Neural progenitor cell (in vitro differentiated cells): Measurements from ENCODE around the gene NFE2L2. TPM values are rescaled to one million over a fixed set of nuclear protein-coding genes. Genes with fewer than 3 reads are reported as not detected.
"Not testable (repeated sequence)": the region's sequence is repeated elsewhere in the genome, so short reads cannot be mapped to it uniquely, and the experiment has no call there.

Experiments used
- DNase-seq: peaks from one replicate; pipeline ENCODE4 v3.0.0-alpha.2; 2016; ENCODE audit warnings: low spot score
- H2AFZ ChIP-seq: fragments of 200-600 bp; sonication (generic); replicated peaks from 2 replicates; pipeline ENCODE4 v1.6.1; 2016; ENCODE audit warnings: antibody characterized with exemption
- H3F3A ChIP-seq: fragments of 200-600 bp; sonication (generic); 2 replicates; pipeline ENCODE4 v1.6.1; 2016; ENCODE audit warnings: antibody characterized with exemption, low read depth
- H3K27ac ChIP-seq: fragments of 200-600 bp; sonication (generic); 2 replicates; pipeline ENCODE4 v1.5.1; 2016; ENCODE audit warnings: mild to moderate bottlenecking
- H3K27me3 ChIP-seq: fragments of 200-600 bp; sonication (generic); 2 replicates; pipeline ENCODE4 v1.6.1; 2016; ENCODE audit warnings: mild to moderate bottlenecking, moderate library complexity
- H3K36me3 ChIP-seq: fragments of 200-600 bp; sonication (generic); 2 replicates; pipeline ENCODE4 v1.5.1; 2016
- H3K4me1 ChIP-seq: fragments of 200-600 bp; sonication (generic); 2 replicates; pipeline ENCODE4 v1.6.1; 2016; ENCODE audit warnings: mixed run types
- H3K4me2 ChIP-seq: fragments of 200-600 bp; sonication (generic); 2 replicates; pipeline ENCODE4 v1.6.1; 2016
- H3K4me3 ChIP-seq: fragments of 200-600 bp; sonication (generic); 2 replicates; pipeline ENCODE4 v1.5.1; 2016
- H3K79me2 ChIP-seq: fragments of 200-600 bp; sonication (generic); 2 replicates; pipeline ENCODE4 v1.6.1; 2016; ENCODE audit warnings: low read depth
- H3K9ac ChIP-seq: fragments of 200-600 bp; sonication (generic); 2 replicates; pipeline ENCODE4 v1.6.1; 2016
- H3K9me3 ChIP-seq: fragments of 200-600 bp; sonication (generic); 2 replicates; pipeline ENCODE4 v1.5.1; 2016; ENCODE audit warnings: low read depth
- H4K20me1 ChIP-seq: fragments of 200-600 bp; sonication (generic); 2 replicates; pipeline ENCODE4 v1.6.1; 2016; ENCODE audit warnings: low read depth
- H3K27ac Mint-ChIP-seq: 3 replicates; pipeline ENCODE4 v1.8.0; 2021; ENCODE audit warnings: mixed read lengths
- H3K27me3 Mint-ChIP-seq: 2 replicates; pipeline ENCODE4 v1.8.0; 2022; ENCODE audit warnings: low read depth, mild to moderate bottlenecking, inconsistent platforms, moderate library complexity, mixed read lengths; ENCODE audit not compliant: insufficient read depth
- H3K36me3 Mint-ChIP-seq: 3 replicates; pipeline ENCODE4 v1.8.0; 2021; ENCODE audit warnings: mixed read lengths
- H3K4me1 Mint-ChIP-seq: 3 replicates; pipeline ENCODE4 v1.8.0; 2021; ENCODE audit warnings: mixed read lengths
- H3K4me3 Mint-ChIP-seq: 3 replicates; pipeline ENCODE4 v1.8.0; 2021; ENCODE audit warnings: mild to moderate bottlenecking, moderate library complexity, mixed read lengths
- H3K9me3 Mint-ChIP-seq: 3 replicates; pipeline ENCODE4 v1.8.0; 2020; ENCODE audit warnings: mixed read lengths
- EZH2 ChIP-seq: fragments of 200-600 bp; sonication (generic); IDR thresholded peaks from 2 replicates; pipeline ENCODE4 v1.6.1; 2017; ENCODE audit warnings: antibody characterized with exemption, mild to moderate bottlenecking, moderate library complexity
- EZH2phosphoT487 ChIP-seq: fragments of 200-600 bp; sonication (generic); IDR thresholded peaks from 2 replicates; pipeline ENCODE4 v1.6.1; 2017; ENCODE audit warnings: antibody characterized with exemption
- total RNA-seq: library from RNA; depleted of rRNA; stranded (reverse); fragments of >200 nt; gene quantifications from 2 replicates; pipeline ENCODE4 v1.2.3, GENCODE V29; 2015; ENCODE audit warnings: low replicate concordance
- TF ChIP-seq, protein P1 (sequence below): fragments of 200-600 bp; sonication (generic); IDR thresholded peaks from 2 replicates; pipeline ENCODE4 v1.5.1; 2017; ENCODE audit warnings: antibody characterized with exemption, mild to moderate bottlenecking

Gene NFE2L2
- total RNA-seq, 1 donor from 2014 or later: 17.7 TPM

DNA sequence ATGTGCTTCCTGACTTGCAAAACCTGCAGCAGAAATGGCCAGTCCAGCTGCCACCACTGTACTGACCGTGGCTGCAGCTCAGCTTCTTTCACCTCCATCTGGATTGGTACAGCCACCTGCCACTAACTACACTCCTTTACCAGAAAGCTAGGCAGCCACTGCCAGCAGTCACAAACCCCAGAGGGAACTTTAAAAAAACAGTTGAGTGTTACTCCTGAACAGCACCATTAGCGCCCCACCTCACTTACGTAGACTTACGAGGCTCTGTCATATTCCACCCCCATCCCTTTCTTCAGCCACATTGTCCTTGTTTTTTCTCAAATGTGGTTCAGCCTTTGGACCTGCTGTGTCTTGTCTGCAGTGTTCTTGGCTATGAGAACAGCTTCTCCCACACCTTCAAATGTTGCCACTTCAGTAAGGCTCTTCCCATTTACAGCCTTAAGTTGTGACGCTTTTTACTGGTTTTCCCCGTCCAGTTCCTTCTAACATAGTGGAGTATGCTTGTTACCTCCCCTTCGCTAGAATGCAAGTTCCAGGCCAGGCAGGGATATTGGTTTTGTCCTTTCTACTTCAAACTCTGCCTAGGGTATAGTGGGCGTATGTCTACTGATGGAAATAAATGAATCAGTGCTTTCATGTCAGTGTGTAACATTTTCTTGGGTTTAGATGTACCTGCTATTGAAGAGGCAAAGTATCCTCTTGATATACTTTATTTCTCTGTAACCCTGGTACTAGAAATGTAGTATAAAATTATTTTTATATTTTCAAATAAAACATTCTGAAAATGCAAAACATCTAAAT is 34.9 kb downstream of the NFE2L2 start:
- H3K79me2 ChIP-seq: no peaks in the 10 kb centered on the region
- H3K27me3 Mint-ChIP-seq: no peaks in the 10 kb centered on the region
- H3K4me1 Mint-ChIP-seq: no peaks in the 10 kb centered on the region
- H3K4me1 ChIP-seq: no peaks in the 10 kb centered on the region
- no peak overlapping the region for H3K4me2 ChIP-seq
- peaks cover 56% of the 10 kb centered on the region for H3F3A ChIP-seq
- no peak overlapping the region for H3K9ac ChIP-seq
- peaks cover 30% of the 10 kb centered on the region for H3K36me3 Mint-ChIP-seq
- H2AFZ ChIP-seq: no peak overlapping the region
- H3K27ac ChIP-seq: peak overlapping the region; percentile 44
- H4K20me1 ChIP-seq: peaks cover 16% of the 10 kb centered on the region
- TF ChIP-seq, protein P1, sequence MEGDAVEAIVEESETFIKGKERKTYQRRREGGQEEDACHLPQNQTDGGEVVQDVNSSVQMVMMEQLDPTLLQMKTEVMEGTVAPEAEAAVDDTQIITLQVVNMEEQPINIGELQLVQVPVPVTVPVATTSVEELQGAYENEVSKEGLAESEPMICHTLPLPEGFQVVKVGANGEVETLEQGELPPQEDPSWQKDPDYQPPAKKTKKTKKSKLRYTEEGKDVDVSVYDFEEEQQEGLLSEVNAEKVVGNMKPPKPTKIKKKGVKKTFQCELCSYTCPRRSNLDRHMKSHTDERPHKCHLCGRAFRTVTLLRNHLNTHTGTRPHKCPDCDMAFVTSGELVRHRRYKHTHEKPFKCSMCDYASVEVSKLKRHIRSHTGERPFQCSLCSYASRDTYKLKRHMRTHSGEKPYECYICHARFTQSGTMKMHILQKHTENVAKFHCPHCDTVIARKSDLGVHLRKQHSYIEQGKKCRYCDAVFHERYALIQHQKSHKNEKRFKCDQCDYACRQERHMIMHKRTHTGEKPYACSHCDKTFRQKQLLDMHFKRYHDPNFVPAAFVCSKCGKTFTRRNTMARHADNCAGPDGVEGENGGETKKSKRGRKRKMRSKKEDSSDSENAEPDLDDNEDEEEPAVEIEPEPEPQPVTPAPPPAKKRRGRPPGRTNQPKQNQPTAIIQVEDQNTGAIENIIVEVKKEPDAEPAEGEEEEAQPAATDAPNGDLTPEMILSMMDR: no peak
- TF ChIP-seq EZH2 (no peak), EZH2phosphoT487 (no peak)
- H3K27me3 ChIP-seq: no peaks in the 10 kb centered on the region
- H3K9me3 ChIP-seq: no peaks in the 10 kb centered on the region
- H3K4me3 Mint-ChIP-seq: no peak overlapping the region
- no peaks in the 10 kb centered on the region for H3K9me3 Mint-ChIP-seq
- no peak overlapping the region for H3K4me3 ChIP-seq
- peaks cover 5% of the 10 kb centered on the region for H3K36me3 ChIP-seq
- H3K27ac Mint-ChIP-seq: no peak overlapping the region
- no peak for DNase-seq

DNA sequence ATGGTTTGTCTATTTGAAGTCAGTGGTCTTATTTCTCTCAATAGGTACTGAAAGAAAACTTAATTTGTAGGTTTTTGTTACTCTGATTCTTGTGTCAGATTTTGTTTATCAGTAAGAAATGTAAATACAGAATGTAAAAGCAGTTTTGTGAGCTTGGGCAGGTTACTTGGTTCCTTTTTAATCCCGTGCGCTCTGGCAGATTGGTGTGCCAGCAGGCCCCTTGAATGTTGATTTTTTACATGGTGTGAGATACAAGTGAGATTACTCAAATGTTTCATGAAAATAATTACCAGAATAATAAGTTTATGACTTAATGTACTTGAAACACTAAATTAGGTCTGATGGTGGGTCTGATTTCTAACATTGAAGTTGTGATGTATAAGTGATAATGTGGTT is 38.6 kb downstream of the NFE2L2 start:
- Mint-ChIP-seq H3K4me1 (no peaks in the 10 kb centered on the region), H3K4me3 (no peak overlapping the region), H3K27ac (no peak overlapping the region), H3K9me3 (no peaks in the 10 kb centered on the region), H3K27me3 (peaks cover 2% of the 10 kb centered on the region), H3K36me3 (peaks cover 33% of the 10 kb centered on the region)
- DNase-seq: no peak
- no peak overlapping the region for H3K27ac ChIP-seq
- no peak overlapping the region for H2AFZ ChIP-seq
- no peaks in the 10 kb centered on the region for H3K79me2 ChIP-seq
- H3F3A ChIP-seq: peaks cover 89% of the 10 kb centered on the region
- H3K4me3 ChIP-seq: no peak overlapping the region
- H3K36me3 ChIP-seq: peaks cover 10% of the 10 kb centered on the region
- no peak overlapping the region for H3K4me2 ChIP-seq
- no peak overlapping the region for H3K9ac ChIP-seq
- H3K4me1 ChIP-seq: no peaks in the 10 kb centered on the region
- no peaks in the 10 kb centered on the region for H3K9me3 ChIP-seq
- H3K27me3 ChIP-seq: no peaks in the 10 kb centered on the region
- TF ChIP-seq EZH2phosphoT487 (no peak), EZH2 (no peak)
- TF ChIP-seq, protein P1: no peak
- H4K20me1 ChIP-seq: peaks cover 15% of the 10 kb centered on the region

DNA sequence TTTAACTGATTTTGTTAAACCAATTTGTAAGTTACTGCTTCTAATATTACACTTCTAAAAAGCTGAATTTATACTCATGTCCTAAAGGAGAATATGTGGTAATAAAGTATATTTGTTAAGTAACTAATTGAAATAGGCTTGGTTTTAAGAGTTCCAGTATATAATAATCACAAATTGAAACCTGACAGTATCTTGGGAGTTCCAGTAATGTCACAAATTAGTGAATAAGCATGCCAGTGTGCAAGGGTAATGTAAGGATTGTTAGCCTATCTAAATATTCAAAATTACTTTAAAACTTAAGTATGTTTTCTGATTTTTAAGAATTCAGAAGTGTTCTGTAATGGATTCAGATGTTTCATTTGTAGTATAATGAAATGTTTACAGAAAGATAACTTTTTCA is 41.1 kb downstream of the NFE2L2 start:
- H3K27me3 ChIP-seq, H3K9me3 ChIP-seq, H3K27ac Mint-ChIP-seq, H3K27me3 Mint-ChIP-seq, H3K4me1 ChIP-seq, H3K9ac ChIP-seq, H3K9me3 Mint-ChIP-seq, H3K4me1 Mint-ChIP-seq, H3K4me3 Mint-ChIP-seq, H3K27ac ChIP-seq, H3K4me3 ChIP-seq, DNase-seq, H2AFZ ChIP-seq, H3K4me2 ChIP-seq: not testable (repeated sequence)
- Histone ChIP-seq H4K20me1 (peaks cover 29% of the 10 kb centered on the region), H3F3A (peaks cover 82% of the 10 kb centered on the region), H3K36me3 (peaks cover 32% of the 10 kb centered on the region), H3K79me2 (peaks cover 21% of the 10 kb centered on the region)
- peaks cover 36% of the 10 kb centered on the region for H3K36me3 Mint-ChIP-seq

DNA sequence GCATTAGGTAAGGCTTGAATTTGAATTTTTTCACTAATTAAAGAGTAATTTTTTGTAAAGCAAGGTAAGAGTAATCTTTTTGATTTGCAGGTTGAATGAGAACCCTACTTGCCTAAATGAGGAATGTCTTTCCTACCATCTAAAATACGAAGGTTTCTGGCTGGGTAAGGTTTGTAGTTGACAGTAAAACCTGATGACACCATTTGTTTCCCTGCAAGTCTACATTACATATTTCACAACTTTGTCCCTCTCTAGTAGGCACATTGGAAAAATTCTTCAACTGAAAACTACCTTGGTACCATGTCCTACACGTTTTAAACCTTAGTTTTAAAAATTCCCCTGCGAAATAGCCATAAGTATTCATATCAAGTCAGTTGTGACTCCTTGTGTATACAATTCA is 42.6 kb downstream of the NFE2L2 start:
- DNase-seq: no peak
- H4K20me1 ChIP-seq: peaks cover 44% of the 10 kb centered on the region
- H3F3A ChIP-seq: peaks cover 84% of the 10 kb centered on the region
- Mint-ChIP-seq H3K27ac (no peak overlapping the region), H3K4me1 (no peaks in the 10 kb centered on the region), H3K36me3 (peaks cover 45% of the 10 kb centered on the region), H3K27me3 (peaks cover 2% of the 10 kb centered on the region), H3K9me3 (no peaks in the 10 kb centered on the region), H3K4me3 (no peak overlapping the region)
- H3K9me3 ChIP-seq: no peaks in the 10 kb centered on the region
- H3K4me1 ChIP-seq: no peaks in the 10 kb centered on the region
- no peak overlapping the region for H2AFZ ChIP-seq
- peaks cover 44% of the 10 kb centered on the region for H3K36me3 ChIP-seq
- H3K4me2 ChIP-seq: no peak overlapping the region
- peaks cover 36% of the 10 kb centered on the region for H3K79me2 ChIP-seq
- no peak overlapping the region for H3K9ac ChIP-seq
- no peaks in the 10 kb centered on the region for H3K27me3 ChIP-seq
- no peak overlapping the region for H3K27ac ChIP-seq
- TF ChIP-seq, protein P1: no peak
- TF ChIP-seq EZH2phosphoT487 (no peak), EZH2 (no peak)
- no peak overlapping the region for H3K4me3 ChIP-seq
